Heart left ventricle (tissue), 13 donors: ENCODE results near the gene CUZD1.

Experiments
- CTCF ChIP-seq, 12 donors: fragments of 200-600 bp; sonication (generic) in 4 of 12; IDR thresholded peaks; one replicate each; pipeline versions ENCODE4 v1.5.0 to v1.8.0; 2018 to 2022; ENCODE audit warnings: antibody characterized with exemption in 12 of 12, mild to moderate bottlenecking in 5 of 12
- POLR2A ChIP-seq, 2 donors: fragments of 450-650 bp; IDR thresholded peaks; one replicate each; pipeline ENCODE4 v1.6.1; 2017; ENCODE audit warnings: antibody characterized with exemption in 2 of 2, mild to moderate bottlenecking in 2 of 2, moderate library complexity in 2 of 2
- donor health status: ischemic (EF 13 %, LVEDD 7.1; RV severe dilation, severe dysfunction).
- donor health status: DM: no; HTN: yes; CAD: no.
- donor health status: DM: no; HTN: no; CAD: no.
- donor health status: ischemic (EF 25% LVEDD 6.9; RV normal size, moderate dysfunction).
- donor health status: ischemic (EF 25% LVEDD 5.7; RV mildly dilated, moderate dysfunction).
- donor health status: ischemic (EF 35%, LVEDD 5.7; RV mildly dilated, moderate dysfunction).
- donor health status: nonischemic (EF 11% LVEDD 7.7; RV severe dilation, severe dysfunction).
- donor health status: DM: yes; HTN: yes; CAD: no.
- donor health status: PGD.
- donor health status: ischemic (EF 29% LVEDD 5.4; RV normal size, mild dysfunction).
- donor health status: nonischemic (EF 23%, LVEDD 6.1; RV moderate dilation, normal function).

GRCh38 chr10:122839505-122839904 is 6.2 kb downstream of the CUZD1 start:
- TF ChIP-seq CTCF (IDR thresholded peaks at IDR 0.05), result no peak
- TF ChIP-seq POLR2A (IDR thresholded peaks at IDR 0.05), result no peak
